Sigmoid colon (tissue), 7 donors: ENCODE measurements around the gene CMTM3. TPM values are rescaled to one million over a fixed set of nuclear protein-coding genes. Genes with fewer than 3 reads are reported as not detected.
"Not testable (repeated sequence)": the region's sequence is repeated elsewhere in the genome, so short reads cannot be mapped to it uniquely, and the experiment has no call there.

ENCODE experiments used
- DNase-seq: peaks from one replicate; pipeline ENCODE4 v3.0.0-alpha.2; 2019
- H3K27ac ChIP-seq, 4 donors: fragments of 200-600 bp; sonication (generic); one replicate each; pipeline ENCODE4 v1.5.1; 2016 to 2019; ENCODE audit warnings: mild to moderate bottlenecking in 1 of 4
- H3K27me3 ChIP-seq, 3 donors: fragments of 200-600 bp; sonication (generic); one replicate each; pipeline ENCODE4 v1.5.1; 2019; ENCODE audit warnings: mild to moderate bottlenecking in 1 of 3
- H3K36me3 ChIP-seq, 4 donors: fragments of 200-600 bp; sonication (generic); one replicate each; pipeline ENCODE4 v1.5.1; 2016 to 2019
- H3K4me1 ChIP-seq, 4 donors: fragments of 200-600 bp; sonication (generic); one replicate each; pipeline ENCODE4 v1.5.1; 2017 to 2019
- H3K4me3 ChIP-seq, 4 donors: fragments of 200-600 bp; sonication (generic); one replicate each; pipeline ENCODE4 v1.5.1; 2017 to 2019; ENCODE audit warnings: mild to moderate bottlenecking in 2 of 4, moderate library complexity in 1 of 4
- H3K9me3 ChIP-seq, 4 donors: fragments of 200-600 bp in 3 of 4; sonication (generic) in 3 of 4; one replicate each; pipeline versions ENCODE4 v1.5.1 to v1.6.1; 2013 to 2019
- CTCF ChIP-seq, 4 experiments: fragments of 450-650 bp in 3 of 4; fragments of 200-600 bp in 1 of 4; IDR thresholded peaks; one replicate each; pipeline ENCODE4 v1.5.1; 2016 to 2019; ENCODE audit warnings: antibody characterized with exemption in 4 of 4, mild to moderate bottlenecking in 3 of 4, moderate library complexity in 2 of 4
- EP300 ChIP-seq, 4 donors: sonication (generic); formaldehyde crosslinking; IDR thresholded peaks; one replicate each; pipeline ENCODE4 v1.6.1; 2017; ENCODE audit warnings: antibody characterized with exemption in 4 of 4
- POLR2A ChIP-seq, 2 donors: fragments of 450-650 bp; IDR thresholded peaks; one replicate each; pipeline ENCODE4 v1.6.1; 2016; ENCODE audit warnings: antibody characterized with exemption in 2 of 2, mild to moderate bottlenecking in 2 of 2, moderate library complexity in 2 of 2
- POLR2AphosphoS5 ChIP-seq, 4 donors: sonication (generic); formaldehyde crosslinking; IDR thresholded peaks; one replicate each; pipeline ENCODE4 v1.6.1; 2017; ENCODE audit warnings: antibody characterized with exemption in 4 of 4
- WGBS, 2 donors: extraction: QIAGEN DNeasy Blood & Tissue Kit; methylation state at CpG; one replicate each; pipeline ENCODE4 v1.1.7; 2013; 5-methylcytosine and 5-hydroxymethylcytosine counted together
- intact Hi-C: fragments of 100-400 bp; cut with DNase I; formaldehyde crosslinking; loops from one replicate; pipeline ENCODE4 v1.15.1; 2023
- polyA plus RNA-seq, 3 donors: library from polyadenylated mRNA; stranded (reverse); fragments of 200-250 nt; gene quantifications; one replicate each; pipeline ENCODE4 v1.2.3, GENCODE V29; 2013
- total RNA-seq, 4 donors: library from RNA; depleted of rRNA; stranded (reverse); fragments of >200 nt; gene quantifications; one replicate each; pipeline ENCODE4 v1.1.0, GENCODE V29; 2016
- donor health status: healthy with polysubstance abuse.
- donor health status: Bipolar disorder and iron deficiency.
- donor health status: healthy.

CMTM3 gene
- total and polyA plus RNA-seq, 7 donors = 8.6 to 18.8 (median 15.5) TPM

GRCh38 chr16:66591018-66591417, 13.5 kb upstream of the CMTM3 start:
- no peaks in the 10 kb centered on the region for H3K36me3 ChIP-seq
- H3K4me1 ChIP-seq = no peaks in the 10 kb centered on the region
- H3K4me3 ChIP-seq = no peak overlapping the region
- 95 to 97% methylated on average over 4 of the region's 4 CpGs for WGBS, 2 donors
- TF ChIP-seq EP300 (IDR thresholded peaks at IDR 0.05) (no peak), POLR2AphosphoS5 (IDR thresholded peaks at IDR 0.05) (no peak), CTCF (IDR thresholded peaks at IDR 0.05) (no peak), POLR2A (IDR thresholded peaks at IDR 0.05) (no peak)
- H3K9me3 ChIP-seq = peaks cover 0 to 4% (median 0%) of the 10 kb centered on the region in 4 donors
- intact Hi-C loops = no loop called here
- no peaks in the 10 kb centered on the region for H3K27me3 ChIP-seq
- no peak for DNase-seq
- no peak overlapping the region for H3K27ac ChIP-seq

- no peak for DNase-seq
- intact Hi-C loops = no loop called here
- H3K4me3 ChIP-seq = no peak overlapping the region
- no peak overlapping the region for H3K27ac ChIP-seq
- 92 to 97% methylated on average over 3 of the region's 3 CpGs for WGBS, 2 donors
- H3K4me1 ChIP-seq = no peaks in the 10 kb centered on the region
- no peaks in the 10 kb centered on the region for H3K27me3 ChIP-seq
- TF ChIP-seq EP300 (IDR thresholded peaks at IDR 0.05) (no peak), CTCF (IDR thresholded peaks at IDR 0.05) (no peak)
- H3K9me3 ChIP-seq = peaks cover 0 to 4% (median 0%) of the 10 kb centered on the region in 4 donors
- H3K36me3 ChIP-seq = no peaks in the 10 kb centered on the region
Observed at GRCh38 chr16:66592241-66592640, 12.3 kb upstream of the CMTM3 start.

- Histone ChIP-seq H3K36me3 (no peaks in the 10 kb centered on the region), H3K27me3 (no peaks in the 10 kb centered on the region), H3K9me3 (peaks cover 0 to 4% (median 0%) of the 10 kb centered on the region in 4 donors), H3K4me3 (no peak overlapping the region), H3K27ac (no peak overlapping the region), H3K4me1 (no peaks in the 10 kb centered on the region)
- WGBS, 2 donors = 96 to 98% methylated on average over 3 of the region's 3 CpGs
- intact Hi-C loops = no loop called here
- DNase-seq = no peak
- TF ChIP-seq CTCF (IDR thresholded peaks at IDR 0.05) = no peak
- TF ChIP-seq POLR2AphosphoS5 (IDR thresholded peaks at IDR 0.05) = no peak
- TF ChIP-seq EP300 (IDR thresholded peaks at IDR 0.05) = no peak
- TF ChIP-seq POLR2A (IDR thresholded peaks at IDR 0.05) = no peak
Observed at GRCh38 chr16:66592814-66593213, 11.7 kb upstream of the CMTM3 start.

- H3K9me3 ChIP-seq = peaks cover 0 to 4% (median 0%) of the 10 kb centered on the region in 4 donors
- no peaks in the 10 kb centered on the region for H3K4me1 ChIP-seq
- no peak overlapping the region for H3K4me3 ChIP-seq
- TF ChIP-seq POLR2A (IDR thresholded peaks at IDR 0.05) = no peak
- H3K27ac ChIP-seq = no peak overlapping the region
- 56 to 84% methylated on average over 7 of the region's 7 CpGs for WGBS, 2 donors
- no peaks in the 10 kb centered on the region for H3K36me3 ChIP-seq
- no peak for DNase-seq
- intact Hi-C loops = no loop called here
- no peaks in the 10 kb centered on the region for H3K27me3 ChIP-seq
Observed at GRCh38 chr16:66594739-66595138, 9.8 kb upstream of the CMTM3 start.

- H3K27ac ChIP-seq, intact Hi-C loops, DNase-seq, H3K9me3 ChIP-seq, H3K4me3 ChIP-seq, H3K27me3 ChIP-seq, H3K4me1 ChIP-seq, H3K36me3 ChIP-seq: not testable (repeated sequence)
- 98 to 99% methylated on average over 4 of the region's 4 CpGs for WGBS, 2 donors
Observed at GRCh38 chr16:66596559-66596958, 7.9 kb upstream of the CMTM3 start.

- no peaks in the 10 kb centered on the region for H3K4me1 ChIP-seq
Observed at GRCh38 chr16:66596986-66597848, 7.3 kb upstream of the CMTM3 start.

More at GRCh38 chr16:66596986-66597848, 7.3 kb upstream of the CMTM3 start:
- Histone ChIP-seq H3K36me3 (no peaks in the 10 kb centered on the region), H3K9me3 (peaks cover 0 to 4% (median 0%) of the 10 kb centered on the region in 4 donors), H3K4me3 (no peak overlapping the region), H3K27me3 (no peaks in the 10 kb centered on the region), H3K27ac (no peak overlapping the region)
- intact Hi-C loops = no loop called here
- WGBS, 2 donors = 67 to 72% methylated on average over 5 of the region's 5 CpGs
- no peak for DNase-seq
- TF ChIP-seq POLR2A (IDR thresholded peaks at IDR 0.05) = no peak
- no peak for TF ChIP-seq POLR2AphosphoS5 (IDR thresholded peaks at IDR 0.05)
- no peak for TF ChIP-seq EP300 (IDR thresholded peaks at IDR 0.05)
- no peak for TF ChIP-seq CTCF (IDR thresholded peaks at IDR 0.05)
